ENCODE data around the gene SYNJ1. TPM values are rescaled to one million over a fixed set of nuclear protein-coding genes. Genes with fewer than 3 reads are reported as not detected.
"Not testable (repeated sequence)": the region's sequence is repeated elsewhere in the genome, so short reads cannot be mapped to it uniquely, and the experiment has no call there.

The SYNJ1 gene
- polyA plus RNA-seq, 5 donors = 13.7 to 21.0 (median 17.9) TPM

- DNase-seq = no peak
These were observed 28.7 kb downstream of the SYNJ1 start for GRCh38 chr21:32698971-32699693.

GRCh38 chr21:32698286-32698685 lies 29.5 kb downstream of the SYNJ1 start:
- no peak for DNase-seq

- not testable (repeated sequence) for DNase-seq
These were observed 32.3 kb downstream of the SYNJ1 start for GRCh38 chr21:32695482-32695881.

- DNase-seq = no peak
These were observed 34.2 kb downstream of the SYNJ1 start for GRCh38 chr21:32693581-32693980.

- DNase-seq = no peak
These were observed 37.7 kb downstream of the SYNJ1 start for GRCh38 chr21:32690085-32690484.

GRCh38 chr21:32687643-32688345 lies 40.0 kb downstream of the SYNJ1 start:
- no peak for DNase-seq

GRCh38 chr21:32682696-32683474 lies 44.9 kb downstream of the SYNJ1 start:
- no peak for DNase-seq

- DNase-seq = no peak
These were observed 53.1 kb downstream of the SYNJ1 start for GRCh38 chr21:32674731-32675130.

- no peak for DNase-seq
These were observed 53.8 kb downstream of the SYNJ1 start for GRCh38 chr21:32674038-32674437.

- no peak for DNase-seq
These were observed 61.6 kb downstream of the SYNJ1 start for GRCh38 chr21:32666258-32666657.

GRCh38 chr21:32664095-32664494 lies 63.7 kb downstream of the SYNJ1 start:
- DNase-seq = not testable (repeated sequence)

GRCh38 chr21:32661981-32662380 lies 65.8 kb downstream of the SYNJ1 start:
- not testable (repeated sequence) for DNase-seq

- peak; percentile 50 to 51 for DNase-seq
These were observed 66.6 kb downstream of the SYNJ1 start for GRCh38 chr21:32661026-32661782.

- DNase-seq = no peak
These were observed 69.3 kb downstream of the SYNJ1 start for GRCh38 chr21:32658524-32658923.

GRCh38 chr21:32653326-32653901 lies 74.4 kb downstream of the SYNJ1 start:
- DNase-seq = peak; percentile 8 to 20

GRCh38 chr21:32648165-32648564 lies 79.6 kb downstream of the SYNJ1 start:
- DNase-seq = no peak

- DNase-seq = peak in 1 of 2 donors; percentile 5
These were observed 82.3 kb downstream of the SYNJ1 start for GRCh38 chr21:32645261-32646182.

GRCh38 chr21:32641710-32642698 lies 85.8 kb downstream of the SYNJ1 start:
- no peak for DNase-seq

GRCh38 chr21:32626621-32627196 lies 101.1 kb downstream of the SYNJ1 start:
- DNase-seq = no peak
